ENCODE data around the gene PRSS16.

PRSS16 gene

DNA sequence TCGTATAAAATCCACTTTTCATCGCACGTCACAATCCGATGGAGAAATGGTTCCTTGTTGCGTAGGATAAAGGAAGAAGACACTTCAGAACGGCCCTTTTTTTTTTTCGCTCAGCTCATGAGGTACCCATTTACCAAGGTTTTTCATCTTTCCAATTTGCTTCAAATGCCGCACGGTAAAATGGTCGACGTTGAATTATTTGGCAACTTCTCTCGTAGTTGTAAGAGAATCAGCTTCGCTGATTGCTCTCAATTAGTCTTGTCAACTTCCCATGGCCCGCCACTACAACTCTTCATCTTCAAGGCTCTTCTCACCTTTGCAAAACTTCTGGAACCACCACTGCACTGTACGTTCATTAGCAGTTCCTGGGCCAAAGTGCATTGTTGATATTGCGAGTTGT is 35.8 kb downstream of the PRSS16 start:
- DNase-seq, result no peak

GRCh38 chr6:27286141-27286540 is 38.6 kb downstream of the PRSS16 start:
- no peak for DNase-seq

DNA sequence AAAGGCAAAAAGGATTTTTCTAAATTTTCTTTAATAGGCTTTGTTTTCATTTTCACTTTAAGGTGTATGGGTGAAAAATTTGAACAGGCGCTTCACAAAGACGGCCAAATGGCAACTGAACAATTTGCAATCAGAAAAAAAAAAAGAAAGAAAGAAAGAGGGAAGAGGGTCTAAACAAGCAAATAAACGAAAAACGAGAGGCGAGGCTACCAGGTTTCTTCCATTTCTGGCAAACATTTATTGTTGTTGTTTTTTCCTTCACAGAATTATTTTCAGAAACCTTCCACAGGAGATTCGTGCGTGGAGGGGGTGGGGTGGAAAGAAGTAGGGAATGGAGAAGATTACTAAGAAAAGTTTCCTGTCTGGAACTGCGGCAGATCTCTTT is 40.2 kb downstream of the PRSS16 start:
- no peak for DNase-seq

DNA sequence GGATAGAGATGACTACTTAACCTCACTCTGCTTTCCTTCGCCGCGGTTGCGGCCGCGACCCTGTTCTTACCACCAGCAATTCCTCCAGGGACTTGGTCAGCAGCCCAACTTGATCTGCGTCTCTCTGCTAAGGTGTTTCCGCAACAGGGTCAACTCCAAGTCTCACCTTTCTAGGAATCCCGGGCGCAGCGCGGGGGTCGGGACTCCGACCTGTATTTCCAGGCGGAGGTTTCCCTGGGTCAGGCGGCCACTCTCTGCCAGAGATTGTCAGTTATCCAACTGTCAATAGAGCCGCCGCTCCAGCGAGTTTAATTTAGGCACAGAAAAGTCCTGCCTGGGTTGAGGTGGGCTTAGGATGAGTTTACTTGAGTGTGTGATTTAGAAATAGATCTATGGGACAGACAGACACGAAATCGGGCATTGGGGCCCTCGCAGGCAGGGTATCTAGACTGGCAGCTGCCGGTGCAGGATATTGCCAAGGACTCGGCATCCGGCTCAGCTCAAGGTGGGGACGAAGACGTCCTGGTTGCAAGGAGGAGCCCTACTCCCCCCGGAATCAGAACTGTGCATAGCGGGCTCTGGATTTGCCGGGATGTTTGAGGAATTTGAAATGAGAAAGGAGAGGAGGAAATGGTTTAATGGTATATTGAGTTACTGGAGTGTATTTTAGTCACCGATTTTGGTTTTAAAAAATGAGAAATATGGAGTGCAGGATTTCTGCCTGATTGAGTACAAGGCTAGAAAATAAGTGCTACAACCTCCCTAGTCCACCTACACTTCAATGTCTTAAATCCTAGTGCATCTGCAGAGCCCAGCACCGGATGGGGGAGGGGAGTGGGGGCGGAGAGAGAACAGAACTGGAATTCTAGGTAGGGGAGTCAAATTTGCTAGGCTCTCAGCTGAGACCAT is 40.9 kb downstream of the PRSS16 start:
- DNase-seq, result no peak

GRCh38 chr6:27290065-27290849 is 42.8 kb downstream of the PRSS16 start:
- no peak for DNase-seq

- DNase-seq, result no peak
Measured at GRCh38 chr6:27290850-27291208, 43.3 kb downstream of the PRSS16 start.

DNA sequence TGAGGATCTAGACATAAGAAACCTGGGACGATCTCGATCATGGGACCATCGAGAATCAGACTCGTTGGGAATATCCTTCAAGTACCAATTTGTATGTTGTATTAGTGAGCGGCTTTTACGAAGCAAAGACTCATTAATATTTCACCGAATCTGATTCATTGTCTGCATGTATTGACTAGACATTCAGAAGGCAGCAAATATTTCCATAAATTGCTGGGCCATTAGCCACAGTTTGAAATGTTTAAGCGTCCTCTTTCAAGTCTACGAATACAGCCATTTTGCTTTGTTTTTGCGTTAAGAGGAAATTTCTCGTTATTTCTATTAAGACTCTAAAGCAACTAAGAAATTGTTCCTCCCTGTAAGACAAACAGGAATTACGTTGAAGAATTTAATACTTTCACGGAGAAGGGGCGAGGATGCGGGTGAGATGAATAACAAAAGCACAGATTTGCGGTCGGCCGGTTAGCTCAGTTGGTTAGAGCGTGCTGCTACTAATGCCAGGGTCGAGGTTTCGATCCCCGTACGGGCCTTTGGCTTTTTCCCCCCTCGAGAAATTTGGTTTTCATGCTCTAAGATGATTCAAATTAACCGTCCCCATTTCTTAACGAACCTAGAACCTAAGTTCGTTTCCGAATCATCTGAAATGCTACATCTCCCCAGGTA is 46.1 kb downstream of the PRSS16 start:
- no peak for DNase-seq

- no peak for DNase-seq
Measured at GRCh38 chr6:27294409-27294808, 46.9 kb downstream of the PRSS16 start.

- no peak for DNase-seq
Measured at GRCh38 chr6:27295301-27296079, 48.0 kb downstream of the PRSS16 start.

DNA sequence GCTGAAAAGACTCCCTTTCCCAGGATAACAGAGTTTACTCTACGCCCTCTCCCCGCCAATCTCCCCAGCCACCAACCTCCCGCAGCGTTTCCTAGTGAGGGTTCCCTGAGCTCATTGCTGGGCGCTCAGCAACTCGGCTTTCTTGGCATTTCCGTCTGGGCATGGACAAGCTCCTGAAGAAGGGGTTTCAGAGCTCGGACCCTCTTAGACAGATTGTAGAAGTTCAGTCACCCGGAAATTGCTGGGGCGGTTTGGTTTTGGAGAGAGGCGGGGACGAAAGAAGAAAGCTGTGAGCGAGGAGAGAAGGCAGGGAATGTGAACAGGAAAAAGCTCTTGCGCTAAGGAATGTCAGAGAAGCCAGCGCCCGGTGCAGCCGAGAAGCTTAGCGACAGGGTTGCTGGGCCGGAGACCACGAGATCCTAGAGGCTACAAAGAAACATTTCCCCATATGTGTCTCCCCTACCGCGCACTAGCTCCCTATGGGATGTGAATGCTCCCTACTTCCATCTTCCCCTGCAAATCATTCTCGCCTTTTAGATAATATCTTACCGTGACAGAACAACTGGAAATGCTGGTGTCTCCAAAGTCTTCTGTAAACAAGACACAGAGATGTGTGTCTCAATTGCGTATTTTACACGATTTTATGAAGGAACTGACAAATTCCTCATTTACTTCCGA is 48.7 kb downstream of the PRSS16 start:
- no peak for DNase-seq

DNA sequence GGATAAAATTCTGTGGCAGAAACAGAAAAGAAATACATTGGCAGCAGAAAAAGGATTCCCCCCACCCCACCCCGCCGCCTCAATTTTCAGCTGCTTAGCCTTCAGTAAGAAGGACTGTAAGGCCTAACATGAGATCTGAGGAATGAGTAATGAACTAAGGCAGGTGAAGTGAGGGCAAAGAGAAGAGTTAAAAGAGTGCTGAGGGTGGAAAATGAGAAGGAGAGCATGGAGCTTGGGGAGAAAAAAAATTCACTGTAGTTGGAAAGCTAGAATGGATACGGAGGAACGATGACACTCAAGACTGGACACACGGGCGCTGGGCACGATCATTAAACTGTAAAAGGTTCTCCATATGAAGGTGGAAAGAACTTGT is 50.0 kb downstream of the PRSS16 start:
- DNase-seq, result no peak

DNA sequence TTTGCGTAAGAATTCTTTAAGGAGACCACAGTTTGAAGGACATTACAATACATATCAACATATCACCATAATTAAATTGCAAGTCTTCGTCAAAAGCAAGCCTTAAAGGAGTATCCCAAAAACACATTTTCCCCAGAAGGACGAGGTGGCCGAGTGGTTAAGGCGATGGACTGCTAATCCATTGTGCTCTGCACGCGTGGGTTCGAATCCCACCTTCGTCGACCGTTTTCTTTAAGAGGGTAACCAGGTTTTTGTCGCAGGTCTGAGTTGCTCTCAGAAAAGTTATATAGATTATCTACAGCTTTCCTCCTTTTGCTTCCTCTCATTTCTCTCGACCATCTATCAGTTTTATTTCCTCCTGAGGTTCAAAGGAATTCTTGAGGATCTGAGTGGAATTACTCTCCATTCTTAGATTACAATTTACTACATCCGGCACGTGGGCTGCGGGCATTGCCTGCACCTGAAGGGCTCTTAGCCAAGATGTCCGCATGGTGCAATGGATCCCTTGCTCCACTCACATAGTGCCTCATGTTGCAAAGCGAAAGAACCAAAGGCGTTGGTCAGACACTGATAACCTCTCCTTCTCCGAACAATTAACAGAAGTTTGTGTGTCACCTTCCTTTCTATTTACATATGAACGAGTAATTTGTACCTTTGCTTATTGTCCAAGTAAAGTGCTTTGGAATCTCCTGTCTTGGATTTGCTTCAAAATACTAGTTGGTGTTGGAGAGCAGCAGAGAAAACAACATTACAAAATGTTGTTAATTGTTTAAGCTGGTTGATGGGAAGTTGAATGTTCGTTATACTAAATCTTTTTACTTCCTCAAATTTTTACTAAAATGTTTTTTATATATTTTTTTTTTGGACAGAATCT is 50.6 kb downstream of the PRSS16 start:
- no peak for DNase-seq

- no peak for DNase-seq
Measured at GRCh38 chr6:27303613-27304272, 56.2 kb downstream of the PRSS16 start.

Data from hypothalamus (tissue), 51 donors.